GM21529 (cell line): ENCODE data around the gene CMAS.

Experiments used
- ATAC-seq: cut with Tn5 transposase; IDR thresholded peaks from one replicate; pipeline ENCODE4 v1.9.1; 2021; ENCODE audit not compliant: unreplicated experiment

The CMAS gene

GRCh38 chr12:22105542-22105941, 59.5 kb downstream of the CMAS start:
- ATAC-seq, result no peak

DNA sequence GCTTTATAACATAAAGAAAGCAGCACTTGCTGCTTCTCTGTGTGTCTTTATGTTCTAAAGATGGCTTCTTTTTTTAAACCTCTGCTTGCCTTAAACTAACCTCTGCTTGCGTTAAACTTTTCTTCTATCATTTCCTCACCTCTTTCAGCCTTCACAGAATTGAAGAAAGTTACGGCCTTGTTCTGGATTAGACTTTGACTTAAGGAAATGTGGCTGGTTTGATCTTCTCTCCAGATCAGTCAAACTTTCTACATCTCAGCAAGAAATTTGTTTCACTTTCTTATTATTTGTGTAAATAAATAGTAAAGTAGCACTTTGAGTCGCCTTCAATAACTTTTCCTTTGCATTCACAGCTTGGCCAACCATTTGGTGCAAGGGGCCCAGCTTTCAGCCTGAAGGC, 64.2 kb downstream of the CMAS start:
- ATAC-seq, result no peak
